Endothelial cell of umbilical vein (primary cell): ENCODE data around the gene MSH3. TPM values are rescaled to one million over a fixed set of nuclear protein-coding genes. Genes with fewer than 3 reads are reported as not detected.

Source experiments
- BruUV-seq: library from RNA; stranded (reverse); fragments of 400-500 nt; replicated peaks from 2 replicates; lab custom pipeline; 2021; lab: Mats Ljungman, UMichigan
- CTCF ChIA-PET: fragments of 300-600, 350-600 bp; sonication (Branson Sonifier 250); formaldehyde crosslinking; loops from one replicate; lab custom pipeline; 2021; ENCODE audit warnings: antibody characterized with exemption, inconsistent platforms; lab: Charles Lee
- POLR2A ChIA-PET: fragments of 300-600, 350-600 bp; sonication (Branson Sonifier 250); formaldehyde crosslinking; loops from one replicate; lab custom pipeline; 2021; ENCODE audit warnings: antibody characterized with exemption, inconsistent platforms; lab: Charles Lee
- DNase-seq: peaks from one replicate; pipeline ENCODE4 v3.0.0-alpha.2; 2011; ENCODE audit warnings: low read depth, low spot score
- FAIRE-seq: peaks from 2 replicates; lab custom pipeline; 2011; peaks lifted over from hg19 to GRCh38; lab: Jason Lieb, UNC
- H2AFZ ChIP-seq: 2 replicates; pipeline ENCODE4 v1.6.0; 2012; ENCODE audit warnings: low read depth, low read length, control low read depth, inconsistent platforms
- H3K27ac ChIP-seq: 2 replicates; pipeline ENCODE4 v1.5.1; 2011; ENCODE audit warnings: low read depth, mild to moderate bottlenecking, control low read depth, low read length, moderate library complexity; ENCODE audit not compliant: insufficient read depth
- H3K27me3 ChIP-seq, 2 experiments: 2 replicates each; pipeline versions ENCODE4 v1.6.0 to v1.6.1; 2011; ENCODE audit warnings: low read length in 2 of 2, mixed read lengths in 1 of 2; ENCODE audit not compliant: control insufficient read depth in 2 of 2, insufficient read depth in 2 of 2
- H3K36me3 ChIP-seq, 2 experiments: 2 replicates in 1 of 2; 3 replicates in 1 of 2; pipeline ENCODE4 v1.5.1; 2011; ENCODE audit warnings: low read length in 2 of 2, mild to moderate bottlenecking in 1 of 2, moderate library complexity in 1 of 2; ENCODE audit not compliant: control insufficient read depth in 2 of 2, insufficient read depth in 2 of 2; ENCODE audit errors: extremely low read depth in 1 of 2
- H3K4me1 ChIP-seq: 3 replicates; pipeline ENCODE4 v1.5.1; 2011; ENCODE audit warnings: mild to moderate bottlenecking, low read length; ENCODE audit not compliant: control insufficient read depth, insufficient read depth; ENCODE audit errors: extremely low read depth
- H3K4me2 ChIP-seq: 2 replicates; pipeline ENCODE4 v1.6.1; 2011; ENCODE audit warnings: low read length, control low read depth, mixed read lengths; ENCODE audit not compliant: insufficient read depth
- H3K4me3 ChIP-seq, 3 experiments: fragments of 200-600 bp in 1 of 3; sonication (generic), shearing (Covaris generic) in 1 of 3; replicated peaks in 1 of 3; 2 replicates each; pipeline ENCODE4 v1.5.1; 2011 to 2016; ENCODE audit warnings: control low read depth in 3 of 3, low read length in 3 of 3, mild to moderate bottlenecking in 2 of 3, inconsistent platforms in 1 of 3, low read depth in 1 of 3, moderate library complexity in 1 of 3; ENCODE audit not compliant: insufficient read depth in 1 of 3
- H3K79me2 ChIP-seq: 2 replicates; pipeline ENCODE4 v1.6.0; 2012; ENCODE audit warnings: low read length, inconsistent platforms; ENCODE audit not compliant: control insufficient read depth, insufficient read depth
- H3K9ac ChIP-seq: replicated peaks from 2 replicates; pipeline ENCODE3; 2011; ENCODE audit warnings: low read length, control low read depth; ENCODE audit not compliant: insufficient read depth; ENCODE audit errors: extremely low read depth
- H3K9me1 ChIP-seq: replicated peaks from 3 replicates; pipeline ENCODE4 v1.6.0; 2011; ENCODE audit warnings: mild to moderate bottlenecking, low read length; ENCODE audit not compliant: control insufficient read depth, insufficient read depth; ENCODE audit errors: extremely low read depth
- H3K9me3 ChIP-seq: replicated peaks from 2 replicates; pipeline ENCODE4 v1.5.1; 2012; ENCODE audit warnings: low read length, inconsistent platforms; ENCODE audit not compliant: control insufficient read depth, insufficient read depth
- H4K20me1 ChIP-seq: replicated peaks from 2 replicates; pipeline ENCODE3; 2011; ENCODE audit warnings: mild to moderate bottlenecking, low read length; ENCODE audit not compliant: control insufficient read depth, insufficient read depth; ENCODE audit errors: extremely low read depth
- EZH2 ChIP-seq: IDR thresholded peaks from 2 replicates; pipeline ENCODE4 v1.6.1; 2012; ENCODE audit warnings: borderline replicate concordance, low read depth, mild to moderate bottlenecking, moderate library complexity, low read length, inconsistent platforms; ENCODE audit not compliant: severe bottlenecking
- FOS ChIP-seq: IDR thresholded peaks from 2 replicates; pipeline ENCODE4 v1.6.1; 2011; ENCODE audit warnings: mild to moderate bottlenecking, low read length, moderate library complexity, borderline replicate concordance; ENCODE audit not compliant: insufficient read depth
- GATA2 ChIP-seq: IDR thresholded peaks from 2 replicates; pipeline ENCODE4 v1.7.0; 2011; ENCODE audit warnings: low read depth, mild to moderate bottlenecking, moderate library complexity, mixed read lengths, low read length; ENCODE audit not compliant: insufficient read length, insufficient read depth
- JUN ChIP-seq: IDR thresholded peaks from 2 replicates; pipeline ENCODE4 v1.6.1; 2011; ENCODE audit warnings: borderline replicate concordance, low read depth; ENCODE audit not compliant: insufficient read length, insufficient read depth
- MYC ChIP-seq: IDR thresholded peaks from one replicate; pipeline ENCODE4 v1.6.1; 2011; ENCODE audit warnings: mild to moderate bottlenecking, low read depth, low read length
- POLR2A ChIP-seq: IDR thresholded peaks from 2 replicates; pipeline ENCODE4 v1.6.1; 2012; ENCODE audit warnings: low read depth, mild to moderate bottlenecking, control low read depth, low read length
- POLR2AphosphoS5 ChIP-seq: IDR thresholded peaks from 2 replicates; pipeline ENCODE4 v1.6.1; 2012; ENCODE audit warnings: low read depth, mild to moderate bottlenecking, control low read depth, low read length, moderate library complexity; ENCODE audit not compliant: insufficient read depth
- dilution Hi-C: fragments of 300-500 bp; cut with MboI; formaldehyde crosslinking; loops from one replicate; pipeline ENCODE4 v1.15.0; 2019; ENCODE audit warnings: low sequenced_read_pairs; ENCODE audit not compliant: extremely low pct_ligation_motif_present
- intact Hi-C: fragments of 100-400 bp; cut with micrococcal nuclease; formaldehyde crosslinking; loops from one replicate; pipeline ENCODE4 v1.10.0; 2022
- polyA plus RNA-seq, 4 experiments: library from polyadenylated mRNA; depleted of rRNA in 3 of 4; stranded (reverse) in 3 of 4; unstranded in 1 of 4; fragments of >200 nt; gene quantifications; 2 replicates each; pipeline versions ENCODE4 v1.2.1 to v1.2.3, GENCODE V29; 2011 to 2012; ENCODE audit warnings: missing spikeins in 1 of 4
- total RNA-seq: library from RNA; stranded (reverse); gene quantifications from 2 replicates; pipeline ENCODE4 v1.2.3, GENCODE V29; 2021
- TF ChIP-seq, protein P1 (sequence below), 2 donors: IDR thresholded peaks; 1 replicate in 1 of 2; 2 replicates in 1 of 2; pipeline ENCODE4 v1.5.1; 2011; ENCODE audit warnings: low read length in 2 of 2, mild to moderate bottlenecking in 2 of 2, moderate library complexity in 2 of 2, control low read depth in 1 of 2, inconsistent platforms in 1 of 2, low read depth in 1 of 2; ENCODE audit not compliant: insufficient read depth in 1 of 2; ENCODE audit errors: extremely low read depth in 1 of 2
- TF ChIP-seq, protein P2 (sequence below): IDR thresholded peaks from 2 replicates; pipeline ENCODE4 v1.6.1; 2011; ENCODE audit not compliant: insufficient read depth, insufficient read length

MSH3 gene
- total and polyA plus RNA-seq, 2 donors (not counting 3 experiments of a cell fraction or from before 2014, with no cell fraction given): 2.0 to 13.0 TPM

DNA sequence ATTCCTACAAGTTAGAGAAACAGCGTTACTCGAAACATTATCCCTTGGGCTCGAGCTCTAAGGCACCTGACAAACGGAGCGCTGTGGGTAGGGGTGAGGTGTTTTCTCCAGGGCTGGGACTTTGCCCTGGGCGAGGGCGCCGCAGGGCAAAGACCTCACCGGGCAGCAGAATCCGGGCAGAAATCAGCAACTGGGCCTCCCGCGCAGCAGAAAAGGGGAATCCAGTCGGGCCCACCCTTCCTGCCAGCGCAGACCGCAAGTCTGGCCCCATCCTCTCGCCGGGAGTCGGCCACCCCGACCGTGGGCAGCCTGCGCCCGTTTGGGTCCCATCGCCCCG is 430 bp upstream of the MSH3 start:
- Histone ChIP-seq H3K27me3 (no peaks in the 10 kb centered on the region), H3K27ac (peak overlapping the region; percentile 23), H3K9ac (peak overlapping the region; percentile 80), H3K9me3 (no peaks in the 10 kb centered on the region), H4K20me1 (no peaks in the 10 kb centered on the region), H3K9me1 (no peaks in the 10 kb centered on the region), H3K4me2 (peak overlapping the region; percentile 96), H3K79me2 (peaks cover 22% of the 10 kb centered on the region), H3K4me3 (peak overlapping the region; percentile 63 to 91 (median 76)), H3K36me3 (no peaks in the 10 kb centered on the region), H2AFZ (peak overlapping the region; percentile 27), H3K4me1 (peaks cover 20% of the 10 kb centered on the region)
- TSS peak; percentile 80 for BruUV-seq
- dilution Hi-C loops (no loop called here), intact Hi-C loops (loop anchor here (2.0 kb wide), 2 partner anchors 247 to 311 kb away; no protein-coding TSS in a partner anchor)
- FAIRE-seq: no peak
- ChIA-PET POLR2A (no interaction called here), CTCF (interaction anchor here (1.0 to 4.5 kb wide), 2 partner anchors 18 to 173 kb away, joined by 3 to 22 read pairs; no protein-coding TSS in a partner anchor)
- peak; percentile 13 for DNase-seq
- TF ChIP-seq MYC (no peak), EZH2 (no peak), POLR2A (no peak), POLR2AphosphoS5 (no peak), FOS (no peak), JUN (no peak), GATA2 (no peak)
- TF ChIP-seq, protein P1, sequence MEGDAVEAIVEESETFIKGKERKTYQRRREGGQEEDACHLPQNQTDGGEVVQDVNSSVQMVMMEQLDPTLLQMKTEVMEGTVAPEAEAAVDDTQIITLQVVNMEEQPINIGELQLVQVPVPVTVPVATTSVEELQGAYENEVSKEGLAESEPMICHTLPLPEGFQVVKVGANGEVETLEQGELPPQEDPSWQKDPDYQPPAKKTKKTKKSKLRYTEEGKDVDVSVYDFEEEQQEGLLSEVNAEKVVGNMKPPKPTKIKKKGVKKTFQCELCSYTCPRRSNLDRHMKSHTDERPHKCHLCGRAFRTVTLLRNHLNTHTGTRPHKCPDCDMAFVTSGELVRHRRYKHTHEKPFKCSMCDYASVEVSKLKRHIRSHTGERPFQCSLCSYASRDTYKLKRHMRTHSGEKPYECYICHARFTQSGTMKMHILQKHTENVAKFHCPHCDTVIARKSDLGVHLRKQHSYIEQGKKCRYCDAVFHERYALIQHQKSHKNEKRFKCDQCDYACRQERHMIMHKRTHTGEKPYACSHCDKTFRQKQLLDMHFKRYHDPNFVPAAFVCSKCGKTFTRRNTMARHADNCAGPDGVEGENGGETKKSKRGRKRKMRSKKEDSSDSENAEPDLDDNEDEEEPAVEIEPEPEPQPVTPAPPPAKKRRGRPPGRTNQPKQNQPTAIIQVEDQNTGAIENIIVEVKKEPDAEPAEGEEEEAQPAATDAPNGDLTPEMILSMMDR (IDR thresholded peaks at IDR 0.05; ENCODE audit: extremely low read depth in 1 of 2, insufficient read depth in 1 of 2, low read depth in 1 of 2, low read length in 2 of 2): no peak
- TF ChIP-seq, protein P2, sequence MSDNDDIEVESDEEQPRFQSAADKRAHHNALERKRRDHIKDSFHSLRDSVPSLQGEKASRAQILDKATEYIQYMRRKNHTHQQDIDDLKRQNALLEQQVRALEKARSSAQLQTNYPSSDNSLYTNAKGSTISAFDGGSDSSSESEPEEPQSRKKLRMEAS: no peak
